NOMO-1 (cell line): ENCODE measurements around the gene ME2.
A peak's percentile ranks its signal among the peaks of the same experiment; 100 is the strongest.
"Not testable (repeated sequence)": the region's sequence is repeated elsewhere in the genome, so short reads cannot be mapped to it uniquely, and the experiment has no call there.

Experiments used
- DNase-seq, 2 experiments: peaks; one replicate each; lab custom pipeline; 2025; ENCODE audit not compliant: unreplicated experiment in 2 of 2; lab: John Stamatoyannopoulos, UW

The ME2 gene

DNA sequence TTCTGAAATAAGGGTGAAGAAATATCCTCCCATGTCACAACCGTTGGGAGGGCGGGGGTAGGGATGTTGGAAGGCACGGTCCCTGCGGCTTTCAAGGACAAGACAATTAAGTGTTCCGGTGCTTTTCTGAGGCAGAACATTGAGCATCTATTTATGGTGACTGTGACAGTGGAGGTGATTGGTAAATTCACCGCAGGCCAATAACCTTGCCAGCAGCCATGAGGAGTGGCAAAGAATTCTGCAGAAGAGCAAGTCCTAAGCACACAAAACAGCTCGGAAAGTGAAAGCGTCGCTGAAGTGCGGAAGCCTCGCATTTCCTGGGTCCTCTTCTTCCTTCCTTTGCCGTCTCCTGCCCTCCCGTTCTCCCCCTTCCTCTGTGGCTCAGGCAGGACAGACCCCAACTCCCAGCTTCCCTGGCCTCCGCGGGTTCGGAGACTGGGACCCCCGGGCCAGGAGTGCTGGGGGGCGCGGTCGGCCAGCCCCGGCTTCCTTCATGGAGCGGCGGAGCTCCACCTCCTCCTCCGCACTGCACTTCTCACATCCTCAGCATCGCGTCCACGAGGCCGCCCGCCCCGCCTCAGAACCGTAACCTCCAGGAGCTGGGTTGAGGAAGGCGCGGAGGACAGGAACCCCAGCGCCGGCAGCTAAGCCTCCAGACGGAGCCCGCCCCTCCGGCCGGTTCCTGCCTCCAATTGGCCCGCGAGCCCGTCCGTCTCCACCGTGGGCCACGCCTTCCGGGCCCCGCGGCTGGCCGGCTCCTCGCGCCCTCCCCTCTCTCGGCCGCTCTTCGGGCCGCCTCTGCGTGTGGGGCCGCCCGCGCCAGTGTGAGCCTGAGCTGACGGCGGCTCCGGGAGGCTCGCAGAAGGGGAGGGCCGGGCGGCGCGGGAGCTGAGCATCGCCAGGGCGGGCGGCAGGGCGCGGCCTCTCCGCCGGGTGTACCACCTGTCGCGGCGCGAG lies at the start of gene ME2:
ME2 (plus strand) TSS at position 774 of the 957 bp plus-strand sequence. CDS start 16,703 bp downstream, outside the sequence.
- peak; percentile 83 to 90 for DNase-seq

GRCh38 chr18:50829644-50830043 lies 49.3 kb upstream of the ME2 start:
- DNase-seq: no peak

- DNase-seq: peak; percentile 9 to 44
Observed at GRCh38 chr18:50830544-50830943, 48.4 kb upstream of the ME2 start.

DNA sequence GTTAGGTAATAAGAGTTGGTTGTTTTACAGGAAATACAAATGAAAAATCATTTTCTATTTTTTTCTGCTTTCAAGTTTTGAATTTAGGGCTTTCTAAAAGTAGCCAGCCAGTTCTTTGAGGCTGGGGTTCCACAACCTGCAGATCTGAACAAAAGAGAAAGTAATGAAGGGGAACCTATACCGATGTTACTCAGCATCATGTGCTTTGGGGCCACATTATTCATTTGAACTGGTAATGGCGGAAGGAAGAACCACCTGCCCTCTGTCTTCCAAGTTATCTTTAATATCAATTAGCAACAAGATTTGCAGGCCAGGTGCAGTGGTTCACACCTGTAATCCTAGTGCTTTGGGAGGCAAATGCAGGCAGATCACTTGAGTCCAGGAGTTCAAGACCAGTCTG lies 46.2 kb upstream of the ME2 start:
- DNase-seq: no peak

GRCh38 chr18:50833496-50833895 lies 45.4 kb upstream of the ME2 start:
- DNase-seq: not testable (repeated sequence)

DNA sequence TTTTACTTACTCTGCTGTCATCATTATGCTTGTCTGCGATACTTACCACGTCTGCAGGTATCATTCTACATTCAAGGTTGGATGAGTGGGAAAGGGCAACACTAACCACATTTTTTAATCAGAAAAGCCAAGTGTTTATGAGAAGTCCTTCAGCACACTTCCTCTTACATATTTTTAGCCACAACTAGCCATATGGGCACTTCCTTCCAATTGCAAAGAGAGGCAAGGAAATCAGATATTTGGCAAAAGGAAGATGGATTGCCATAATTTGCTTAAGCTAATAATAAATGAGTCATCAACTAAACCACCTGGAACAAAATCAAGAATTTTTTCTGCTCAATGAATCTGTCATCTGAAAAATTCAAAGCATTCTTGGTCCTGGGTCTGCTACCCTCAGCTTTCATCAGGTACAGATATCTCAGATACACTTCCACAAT lies 42.4 kb upstream of the ME2 start:
- DNase-seq: peak; percentile 69 to 78

DNA sequence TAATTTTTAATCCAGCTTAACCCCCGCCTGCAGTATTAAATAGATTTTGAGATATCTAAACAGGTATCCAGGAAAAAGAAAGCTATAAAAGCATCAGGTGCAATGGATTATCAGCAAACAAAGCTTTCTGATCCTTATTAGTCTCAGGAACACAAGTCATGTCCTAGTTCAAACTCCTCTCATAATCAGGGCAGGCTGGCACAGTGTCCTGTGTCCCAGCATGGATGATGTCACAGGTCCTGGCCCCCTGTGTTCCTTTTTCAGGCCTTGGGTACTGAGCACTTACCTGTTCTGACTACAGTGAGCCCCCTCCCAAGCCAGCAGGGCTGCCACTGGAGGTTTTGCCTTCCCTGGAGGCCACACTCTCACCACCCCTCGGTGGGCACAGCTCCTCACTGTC lies 39.6 kb upstream of the ME2 start:
- no peak for DNase-seq

DNA sequence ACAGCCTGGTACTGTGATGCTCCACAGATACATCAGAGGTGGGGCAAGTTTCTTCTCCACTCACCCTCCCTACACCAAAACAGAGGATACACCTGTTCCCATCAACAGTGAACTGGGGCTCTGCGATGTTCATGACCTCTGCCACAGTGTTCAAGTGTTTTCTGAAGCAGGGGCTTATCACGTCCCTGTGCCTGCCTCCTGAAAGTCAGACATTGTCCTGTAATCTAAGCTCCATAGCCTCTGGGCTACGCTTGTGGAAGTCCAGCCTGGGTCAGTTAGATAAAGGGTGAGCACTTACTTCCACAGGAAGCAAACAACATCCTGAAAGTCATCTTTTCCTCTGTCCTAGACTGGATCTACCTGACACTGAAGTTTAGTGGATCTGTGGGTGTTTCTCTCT lies 38.9 kb upstream of the ME2 start:
- no peak for DNase-seq

- no peak for DNase-seq
Observed at GRCh38 chr18:50842846-50843245, 36.1 kb upstream of the ME2 start.

DNA sequence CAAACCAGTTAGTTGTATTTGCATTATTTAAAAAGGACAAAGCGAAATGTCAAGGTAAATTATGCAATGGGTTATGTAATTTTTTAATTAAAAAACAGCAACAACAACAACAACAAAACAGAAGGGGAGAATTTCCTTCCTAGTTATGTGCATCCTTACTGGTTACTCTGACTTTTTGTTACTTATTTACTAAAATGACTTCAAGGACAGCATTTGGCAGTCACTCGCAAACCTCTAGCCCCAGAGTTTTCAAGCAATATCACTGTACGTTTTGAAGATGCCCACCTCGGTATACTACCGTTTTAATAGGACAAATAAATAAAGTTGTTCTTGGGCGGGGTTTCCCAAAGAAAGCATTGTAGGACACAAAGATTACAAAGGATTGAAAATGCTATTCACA lies 34.4 kb upstream of the ME2 start:
- DNase-seq: no peak

- no peak for DNase-seq
Observed at GRCh38 chr18:50844960-50845359, 34.0 kb upstream of the ME2 start.

DNA sequence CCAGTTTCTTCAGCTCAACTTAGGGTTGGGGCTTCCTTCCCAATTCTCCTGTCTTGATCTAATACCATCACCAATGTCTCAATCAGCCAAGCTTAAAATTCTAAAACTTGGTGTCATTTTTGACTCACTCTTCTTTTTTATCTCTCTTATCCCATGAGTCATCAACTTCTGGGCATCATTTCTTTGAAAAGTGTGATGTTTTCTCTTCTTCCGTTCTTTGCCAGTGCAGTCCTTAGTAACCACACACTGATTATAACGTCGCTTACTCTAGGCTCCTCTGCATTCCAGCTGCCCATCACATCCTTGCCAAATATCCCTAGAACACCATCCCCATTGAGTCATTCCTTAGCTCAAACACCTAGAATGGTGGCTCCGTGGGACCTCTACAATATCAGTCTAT lies 31.7 kb upstream of the ME2 start:
- no peak for DNase-seq

DNA sequence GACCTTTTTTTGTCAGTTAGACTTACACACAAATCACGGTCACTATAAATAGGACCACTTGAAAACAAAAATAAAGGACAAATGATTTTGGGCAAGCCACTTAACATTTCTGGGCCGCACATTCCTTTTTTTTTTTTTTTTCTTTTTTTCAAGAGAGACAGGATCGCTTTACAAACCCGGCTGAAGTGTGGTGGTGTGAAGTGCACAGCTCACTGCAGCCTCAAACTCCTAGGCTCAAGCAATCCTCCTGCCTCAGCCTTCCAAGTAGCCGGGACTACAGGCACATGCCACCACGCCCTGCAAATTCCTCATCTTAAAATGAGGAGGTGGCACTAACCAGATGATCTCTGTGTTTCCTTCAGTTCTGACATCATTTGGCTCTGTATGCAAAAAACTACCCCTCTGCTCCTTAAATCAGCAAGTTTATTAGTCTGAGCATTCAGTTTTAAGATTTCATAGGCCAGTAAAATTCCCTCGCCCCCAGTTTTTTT lies 30.8 kb upstream of the ME2 start:
- no peak for DNase-seq

DNA sequence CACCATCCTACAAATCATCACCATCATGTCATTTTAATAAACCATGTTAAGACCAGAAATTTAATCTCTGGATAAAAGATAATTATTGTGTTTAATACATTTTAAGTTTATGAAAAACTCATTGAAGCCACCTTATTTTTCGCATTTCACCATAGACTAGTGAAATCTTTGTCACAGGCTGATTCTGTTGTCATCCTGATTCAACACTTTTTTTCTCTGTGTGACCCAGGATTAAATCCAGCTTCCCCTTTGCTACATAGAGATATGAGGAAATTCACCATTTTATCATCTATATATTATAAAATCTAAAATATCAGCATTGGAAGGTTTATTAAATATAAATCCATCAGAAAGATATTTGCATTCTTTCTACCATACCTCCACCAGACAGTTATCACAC lies 29.9 kb upstream of the ME2 start:
- no peak for DNase-seq

DNA sequence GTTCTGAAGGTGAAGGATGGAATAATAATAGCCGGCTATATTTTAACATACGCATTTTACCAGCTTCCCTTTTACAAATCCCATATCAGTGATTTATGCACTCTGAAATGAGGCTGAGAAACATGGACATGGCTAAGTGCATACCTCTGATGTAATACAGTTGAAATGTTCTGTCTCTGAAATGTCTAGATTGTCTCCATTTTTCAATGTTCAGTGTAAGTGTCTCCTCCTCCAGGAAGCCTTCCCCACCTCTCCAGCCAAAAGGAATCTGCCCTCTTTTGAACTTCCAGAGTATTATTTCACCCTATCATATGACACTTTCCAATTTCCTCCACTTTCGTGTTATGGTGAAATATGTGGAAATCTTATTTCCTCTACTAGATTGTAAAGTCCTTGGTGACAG lies 29.5 kb upstream of the ME2 start:
- no peak for DNase-seq

DNA sequence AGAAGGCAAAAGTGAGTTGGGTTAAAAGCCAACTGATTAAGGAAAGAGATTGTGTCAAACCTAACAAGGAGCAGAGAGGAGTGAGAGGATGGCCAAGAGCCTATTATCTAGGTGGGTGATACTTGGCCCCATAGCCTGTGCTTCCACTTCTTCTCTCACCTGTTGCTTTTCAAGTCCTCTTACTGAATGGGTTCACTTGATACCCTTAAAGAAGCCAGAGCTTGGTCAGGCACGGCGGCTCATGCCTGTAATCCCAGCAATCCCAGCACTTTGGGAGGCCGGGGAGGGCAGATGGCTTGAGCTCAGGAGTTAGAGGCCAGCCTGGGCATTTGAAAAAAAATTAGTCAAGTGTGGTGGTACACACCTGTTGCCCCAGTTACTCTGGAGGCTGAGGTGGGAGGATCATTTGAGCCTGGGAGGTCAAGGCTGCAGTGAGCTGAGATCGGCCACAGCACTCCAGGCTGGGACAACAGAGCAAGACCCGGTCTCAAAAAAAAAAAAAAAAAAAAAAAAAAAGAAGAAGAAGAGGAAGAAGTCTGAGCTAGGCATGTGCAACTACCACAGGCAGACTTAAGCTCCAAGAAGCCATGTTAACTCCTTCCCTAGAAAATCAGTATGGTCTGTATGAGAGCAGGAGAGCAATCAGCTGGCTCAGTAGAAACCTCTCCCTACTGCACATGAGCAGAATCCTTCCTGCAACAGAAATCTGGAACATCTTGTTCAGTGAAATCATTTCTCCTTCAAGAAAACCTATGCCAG lies 28.4 kb upstream of the ME2 start:
- no peak for DNase-seq

DNA sequence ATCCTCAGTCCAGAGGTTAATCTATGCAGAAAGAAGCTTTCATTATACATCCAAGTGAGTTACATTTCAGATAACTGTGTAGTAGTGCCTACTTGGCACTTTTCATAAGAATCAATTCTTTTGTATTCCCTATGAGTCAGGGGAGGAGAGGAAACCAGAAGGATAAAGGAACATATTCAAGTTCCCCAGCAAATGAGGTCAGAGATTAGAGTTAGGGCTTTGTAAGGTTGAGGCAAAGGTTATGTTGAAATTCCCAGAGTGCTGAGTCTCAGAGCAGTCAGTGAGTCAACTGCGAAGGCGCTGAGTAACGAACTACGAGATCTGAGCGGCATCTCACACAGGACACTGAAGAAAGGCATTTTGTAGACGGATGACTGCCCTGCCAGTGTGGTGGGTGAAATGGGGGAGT lies 25.1 kb upstream of the ME2 start:
- peak; percentile 15 to 33 for DNase-seq

GRCh38 chr18:50855976-50856757 lies 22.8 kb upstream of the ME2 start:
- no peak for DNase-seq

GRCh38 chr18:50857166-50857565 lies 21.8 kb upstream of the ME2 start:
- DNase-seq: not testable (repeated sequence)

GRCh38 chr18:50857694-50858093 lies 21.2 kb upstream of the ME2 start:
- no peak for DNase-seq
